Type B pancreatic cell (in vitro differentiated cells): ENCODE data around the gene RHOH. TPM values are rescaled to one million over a fixed set of nuclear protein-coding genes. Genes with fewer than 3 reads are reported as not detected.

ENCODE experiments used
- DNase-seq: peaks from one replicate; pipeline ENCODE4 v3.0.0; 2021; ENCODE audit warnings: mixed read lengths; ENCODE audit not compliant: unreplicated experiment; ENCODE audit errors: extremely low spot score
- H3K27ac Mint-ChIP-seq: 2 replicates; pipeline ENCODE4 v1.8.0; 2021; ENCODE audit warnings: mild to moderate bottlenecking, mixed read lengths
- H3K27me3 Mint-ChIP-seq: 2 replicates; pipeline ENCODE4 v1.8.0; 2021; ENCODE audit warnings: mixed read lengths
- H3K36me3 Mint-ChIP-seq: 2 replicates; pipeline ENCODE4 v1.8.0; 2021; ENCODE audit warnings: mixed read lengths
- H3K4me1 Mint-ChIP-seq: one replicate; pipeline ENCODE4 v1.8.0; 2021; ENCODE audit warnings: mixed read lengths; ENCODE audit not compliant: unreplicated experiment
- H3K4me3 Mint-ChIP-seq: 2 replicates; pipeline ENCODE4 v1.8.0; 2021; ENCODE audit warnings: mild to moderate bottlenecking, mixed read lengths
- H3K9me3 Mint-ChIP-seq: 2 replicates; pipeline ENCODE4 v1.8.0; 2021; ENCODE audit warnings: mixed read lengths
- total RNA-seq: library from RNA; stranded (reverse); gene quantifications from 2 replicates; pipeline ENCODE4 v1.2.1, GENCODE V29; 2021; ENCODE audit warnings: low replicate concordance
- TF ChIP-seq, protein P1 (sequence below): fragments of 200-600 bp; sonication (generic); conservative IDR thresholded peaks from 2 replicates; pipeline ENCODE4 v1.5.0; 2021; ENCODE audit warnings: antibody characterized with exemption, mild to moderate bottlenecking

Gene RHOH
- total RNA-seq, 1 donor from 2014 or later, result 5.4 TPM

- H3K36me3 Mint-ChIP-seq, result no peaks in the 10 kb centered on the region
- no peaks in the 10 kb centered on the region for H3K9me3 Mint-ChIP-seq
- H3K4me3 Mint-ChIP-seq, result no peak overlapping the region
Measured at GRCh38 chr4:40241941-40242340, 45.1 kb downstream of the RHOH start.

GRCh38 chr4:40243386-40243948, 46.6 kb downstream of the RHOH start:
- TF ChIP-seq, protein P1, sequence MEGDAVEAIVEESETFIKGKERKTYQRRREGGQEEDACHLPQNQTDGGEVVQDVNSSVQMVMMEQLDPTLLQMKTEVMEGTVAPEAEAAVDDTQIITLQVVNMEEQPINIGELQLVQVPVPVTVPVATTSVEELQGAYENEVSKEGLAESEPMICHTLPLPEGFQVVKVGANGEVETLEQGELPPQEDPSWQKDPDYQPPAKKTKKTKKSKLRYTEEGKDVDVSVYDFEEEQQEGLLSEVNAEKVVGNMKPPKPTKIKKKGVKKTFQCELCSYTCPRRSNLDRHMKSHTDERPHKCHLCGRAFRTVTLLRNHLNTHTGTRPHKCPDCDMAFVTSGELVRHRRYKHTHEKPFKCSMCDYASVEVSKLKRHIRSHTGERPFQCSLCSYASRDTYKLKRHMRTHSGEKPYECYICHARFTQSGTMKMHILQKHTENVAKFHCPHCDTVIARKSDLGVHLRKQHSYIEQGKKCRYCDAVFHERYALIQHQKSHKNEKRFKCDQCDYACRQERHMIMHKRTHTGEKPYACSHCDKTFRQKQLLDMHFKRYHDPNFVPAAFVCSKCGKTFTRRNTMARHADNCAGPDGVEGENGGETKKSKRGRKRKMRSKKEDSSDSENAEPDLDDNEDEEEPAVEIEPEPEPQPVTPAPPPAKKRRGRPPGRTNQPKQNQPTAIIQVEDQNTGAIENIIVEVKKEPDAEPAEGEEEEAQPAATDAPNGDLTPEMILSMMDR, result no peak
- Mint-ChIP-seq H3K27ac (peak overlapping the region; percentile 35), H3K9me3 (no peaks in the 10 kb centered on the region), H3K4me1 (peaks cover 9% of the 10 kb centered on the region), H3K4me3 (no peak overlapping the region), H3K36me3 (no peaks in the 10 kb centered on the region), H3K27me3 (no peaks in the 10 kb centered on the region)
- no peak for DNase-seq

More at GRCh38 chr4:40241941-40242340, 45.1 kb downstream of the RHOH start:
- no peak for DNase-seq
- TF ChIP-seq, protein P1, result no peak
- Mint-ChIP-seq H3K27ac (no peak overlapping the region), H3K27me3 (no peaks in the 10 kb centered on the region), H3K4me1 (peaks cover 13% of the 10 kb centered on the region)

- TF ChIP-seq, protein P1, result no peak
- Mint-ChIP-seq H3K27ac (no peak overlapping the region), H3K27me3 (no peaks in the 10 kb centered on the region), H3K4me1 (peaks cover 9% of the 10 kb centered on the region), H3K36me3 (no peaks in the 10 kb centered on the region), H3K9me3 (no peaks in the 10 kb centered on the region), H3K4me3 (no peak overlapping the region)
- DNase-seq, result no peak
Measured at GRCh38 chr4:40244606-40245005, 47.8 kb downstream of the RHOH start.

DNA sequence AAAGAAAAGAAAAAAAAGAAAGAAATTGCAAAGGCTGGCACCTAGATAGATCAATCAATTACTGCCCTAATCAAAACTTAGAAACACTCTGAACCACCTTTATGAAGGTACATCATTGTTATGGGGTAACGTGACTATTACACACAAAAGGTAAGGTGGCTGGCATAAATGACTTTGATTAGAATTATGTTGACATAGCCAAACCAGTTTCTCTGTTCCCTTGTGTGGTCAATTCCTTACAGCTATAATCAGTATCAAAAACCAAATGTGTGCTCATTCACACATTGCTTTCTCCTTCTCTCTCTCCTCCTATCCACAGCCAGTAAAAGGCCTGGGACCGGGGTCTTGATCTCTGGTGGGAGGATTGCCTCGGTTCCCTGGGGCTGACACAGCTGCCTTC, 48.7 kb downstream of the RHOH start:
- no peaks in the 10 kb centered on the region for H3K36me3 Mint-ChIP-seq
- TF ChIP-seq, protein P1, result no peak
- H3K27me3 Mint-ChIP-seq, result no peaks in the 10 kb centered on the region
- no peak for DNase-seq
- no peak overlapping the region for H3K27ac Mint-ChIP-seq
- H3K9me3 Mint-ChIP-seq, result no peaks in the 10 kb centered on the region
- peaks cover 9% of the 10 kb centered on the region for H3K4me1 Mint-ChIP-seq
- H3K4me3 Mint-ChIP-seq, result no peak overlapping the region

DNA sequence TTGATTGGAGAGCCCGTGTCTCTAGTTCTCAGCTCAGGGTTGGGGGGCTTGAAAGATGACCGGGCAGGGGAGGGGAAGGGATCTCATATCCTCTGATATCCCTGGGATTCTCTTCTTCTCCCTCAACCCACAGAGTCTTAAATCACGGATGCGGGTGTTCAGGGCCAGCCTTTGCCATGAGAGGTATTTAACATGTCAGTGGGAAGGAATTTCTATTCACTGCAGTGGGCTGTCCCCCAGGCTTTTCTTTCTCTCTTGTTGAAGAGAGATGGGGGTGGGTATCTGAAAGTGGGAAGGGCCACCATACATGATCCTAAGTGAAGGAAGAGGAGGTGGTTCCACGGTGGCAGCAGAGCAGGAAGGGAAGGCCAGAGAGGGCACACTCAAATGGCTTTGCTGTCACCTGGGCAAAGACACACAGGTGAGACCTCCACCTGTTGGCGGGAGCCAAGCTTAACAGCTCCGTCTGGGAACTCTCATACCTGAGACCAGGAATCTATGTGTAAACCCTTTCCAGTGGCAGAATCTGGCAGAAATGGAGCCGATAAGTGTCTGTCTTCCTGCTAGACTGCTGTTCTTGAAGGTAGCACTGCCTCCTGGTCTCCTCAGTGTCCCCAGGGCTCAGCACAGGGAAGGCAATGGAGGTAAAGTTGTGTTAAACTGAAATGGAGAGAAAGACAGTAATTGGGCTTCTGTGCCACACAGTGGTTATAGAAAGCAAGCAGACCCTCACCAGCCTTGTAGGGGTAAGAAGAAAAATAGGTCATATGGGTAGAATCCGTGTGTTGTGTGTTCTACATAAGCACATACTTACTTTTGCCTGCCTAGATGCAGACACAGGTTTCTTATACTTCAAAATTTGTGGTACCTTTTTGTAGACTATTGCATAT, 49.4 kb downstream of the RHOH start:
- no peak for DNase-seq
- TF ChIP-seq, protein P1, result no peak
- peaks cover 9% of the 10 kb centered on the region for H3K4me1 Mint-ChIP-seq
- H3K9me3 Mint-ChIP-seq, result peaks cover under 1% of the 10 kb centered on the region
- no peak overlapping the region for H3K27ac Mint-ChIP-seq
- H3K4me3 Mint-ChIP-seq, result no peak overlapping the region
- H3K27me3 Mint-ChIP-seq, result no peaks in the 10 kb centered on the region
- H3K36me3 Mint-ChIP-seq, result no peaks in the 10 kb centered on the region
